K562 (cell line): ENCODE data around the gene CST3. TPM values are rescaled to one million over a fixed set of nuclear protein-coding genes. Genes with fewer than 3 reads are reported as not detected.

ENCODE experiments used
- ATAC-seq: fragments of 200-7000 bp; cut with Tn5 transposase; 3 replicates; pipeline ENCODE4 v1.9.1; 2020; ENCODE audit warnings: moderate library complexity
- BruUV-seq: library from RNA; stranded (reverse); fragments of 400-500 nt; replicated peaks from 2 replicates; lab custom pipeline; 2021; lab: Mats Ljungman, UMichigan
- CTCF ChIA-PET: fragments of 300-600 bp; formaldehyde crosslinking; extraction: SDS; loops from one replicate; lab custom pipeline; 2021; ENCODE audit warnings: low intra/inter-chr PET ratio; lab: Yijun Ruan, JAX
- POLR2A ChIA-PET: fragments of 300-600, 350-650 bp; sonication (Branson Sonifier 250); formaldehyde crosslinking; extraction: SDS; loops from one replicate; lab custom pipeline; 2021; ENCODE audit warnings: antibody characterized with exemption, inconsistent platforms; lab: Yijun Ruan, JAX
- DNase-seq, 4 experiments: peaks; one replicate each; pipeline versions ENCODE4 v3.0.0 to v3.0.0-alpha.2; 2011 to 2018; ENCODE audit warnings: low spot score in 3 of 4, mixed read lengths in 3 of 4; ENCODE audit errors: extremely low read depth in 1 of 4
- FAIRE-seq: peaks from 2 replicates; lab custom pipeline; 2011; peaks lifted over from hg19 to GRCh38; lab: Jason Lieb, UNC
- H2AFZ ChIP-seq: 2 replicates; pipeline ENCODE4 v1.6.0; 2011; ENCODE audit warnings: low read depth, low read length, control low read depth, inconsistent platforms
- H3K27ac ChIP-seq: fragments of 200-600 bp; 3 replicates; pipeline ENCODE4 v1.8.0; 2011; ENCODE audit warnings: low read depth, mild to moderate bottlenecking, control low read depth, inconsistent platforms, low read length, moderate library complexity, mixed read lengths; ENCODE audit errors: extremely low read depth
- H3K27me3 ChIP-seq, 2 experiments: fragments of 300-600 bp in 1 of 2; 2 replicates in 1 of 2; 3 replicates in 1 of 2; pipeline versions ENCODE4 v1.6.0 to v1.8.0; 2011; ENCODE audit warnings: inconsistent platforms in 2 of 2, low read length in 2 of 2, mild to moderate bottlenecking in 1 of 2, mixed read lengths in 1 of 2, moderate library complexity in 1 of 2; ENCODE audit not compliant: control insufficient read depth in 2 of 2, insufficient read depth in 2 of 2
- H3K36me3 ChIP-seq: fragments of 300-600 bp; 3 replicates; pipeline ENCODE4 v1.8.0; 2011; ENCODE audit warnings: mild to moderate bottlenecking, low read length, inconsistent platforms; ENCODE audit not compliant: control insufficient read depth, insufficient read depth
- H3K4me1 ChIP-seq, 2 experiments: fragments of 200-600 bp in 1 of 2; replicated peaks in 1 of 2; 2 replicates in 1 of 2; 3 replicates in 1 of 2; pipeline versions ENCODE4 v1.5.1 to v1.8.0; 2011; ENCODE audit warnings: inconsistent platforms in 2 of 2, low read length in 2 of 2, mild to moderate bottlenecking in 1 of 2, mixed read lengths in 1 of 2, moderate library complexity in 1 of 2; ENCODE audit not compliant: control insufficient read depth in 2 of 2, insufficient read depth in 2 of 2
- H3K4me2 ChIP-seq: 2 replicates; pipeline ENCODE4 v1.6.1; 2011; ENCODE audit warnings: low read length, control low read depth, inconsistent platforms, mixed read lengths; ENCODE audit not compliant: insufficient read depth
- H3K4me3 ChIP-seq: fragments of 200-600 bp; sonication (generic), shearing (Covaris generic); 2 replicates; pipeline ENCODE4 v1.5.1; 2016; ENCODE audit warnings: control low read depth, inconsistent platforms
- H3K79me2 ChIP-seq: fragments of 200-600 bp; 3 replicates; pipeline ENCODE4 v1.8.0; 2011; ENCODE audit warnings: low read length, inconsistent platforms; ENCODE audit not compliant: control insufficient read depth, insufficient read depth
- H3K9ac ChIP-seq, 2 experiments: 2 replicates each; pipeline versions ENCODE4 v1.6.0 to v1.6.1; 2011; ENCODE audit warnings: low read depth in 2 of 2, low read length in 2 of 2, control low read depth in 1 of 2, inconsistent platforms in 1 of 2, mild to moderate bottlenecking in 1 of 2, mixed read lengths in 1 of 2; ENCODE audit not compliant: insufficient read depth in 1 of 2
- H3K9me1 ChIP-seq: one replicate; pipeline ENCODE4 v1.6.0; 2011; ENCODE audit warnings: inconsistent platforms, mild to moderate bottlenecking, low read length, moderate library complexity; ENCODE audit not compliant: control insufficient read depth, insufficient read depth
- H3K9me3 ChIP-seq: replicated peaks from 2 replicates; pipeline ENCODE4 v1.5.1; 2011; ENCODE audit warnings: low read depth, low read length, inconsistent platforms; ENCODE audit not compliant: control insufficient read depth, insufficient read depth
- H4K20me1 ChIP-seq: replicated peaks from 2 replicates; pipeline ENCODE4 v1.6.1; 2011; ENCODE audit warnings: low read length, inconsistent platforms, mixed read lengths; ENCODE audit not compliant: control insufficient read depth, insufficient read depth
- ARID2 ChIP-seq: fragments of 450-650 bp; IDR thresholded peaks from 2 replicates; pipeline ENCODE4 v1.6.1; 2017; ENCODE audit warnings: antibody characterized with exemption, mild to moderate bottlenecking
- ARNT ChIP-seq, 2 experiments: fragments of 450-650 bp; IDR thresholded peaks; 2 replicates each; pipeline ENCODE4 v1.6.1; 2016; ENCODE audit warnings: mild to moderate bottlenecking in 1 of 2
- FUS ChIP-seq: fragments of 200-400 bp; formaldehyde crosslinking; optimal IDR thresholded peaks from 2 replicates; pipeline ENCODE3; 2017; ENCODE audit warnings: low read depth, low read length
- GABPA ChIP-seq: fragments of 200-800 bp; sonication (Bioruptor generic); conservative IDR thresholded peaks from 2 replicates; pipeline ENCODE4 v1.6.1; 2016; ENCODE audit warnings: low read depth, missing genetic modification characterization, missing compliant biosample characterization
- PCBP1 ChIP-seq: fragments of 200-400 bp; formaldehyde crosslinking; IDR thresholded peaks from 2 replicates; pipeline ENCODE4 v1.6.1; 2018; ENCODE audit warnings: mild to moderate bottlenecking, low read depth, low read length; ENCODE audit not compliant: poor library complexity, severe bottlenecking
- PCBP2 ChIP-seq: fragments of 200-400 bp; formaldehyde crosslinking; IDR thresholded peaks from 2 replicates; pipeline ENCODE4 v1.6.1; 2018; ENCODE audit warnings: low read length, low read depth, mild to moderate bottlenecking, moderate library complexity; ENCODE audit not compliant: poor library complexity, severe bottlenecking
- RCOR1 ChIP-seq, 2 experiments: IDR thresholded peaks; 2 replicates each; pipeline ENCODE4 v1.6.1; 2012; ENCODE audit warnings: low read depth in 2 of 2, low read length in 2 of 2, borderline replicate concordance in 1 of 2, improper control_type of control experiment in 1 of 2
- TEAD1 ChIP-seq, 2 experiments: fragments of 450-650 bp in 1 of 2; sonication (generic) in 1 of 2; formaldehyde crosslinking; IDR thresholded peaks; 2 replicates each; pipeline versions ENCODE4 v1.4.0 to v1.8.0; 2020 to 2022; ENCODE audit warnings: mild to moderate bottlenecking in 2 of 2, missing genetic modification reagents in 1 of 2
- ZNF121 ChIP-seq: sonication (generic); formaldehyde crosslinking; conservative IDR thresholded peaks from 2 replicates; pipeline ENCODE4 v1.8.0; 2022; ENCODE audit warnings: missing genetic modification reagents
- ZNF318 ChIP-seq, 2 experiments: fragments of 450-650 bp; IDR thresholded peaks; 2 replicates each; pipeline ENCODE4 v1.6.1; 2016; ENCODE audit warnings: mild to moderate bottlenecking in 2 of 2, borderline replicate concordance in 1 of 2, low read depth in 1 of 2, moderate library complexity in 1 of 2
- ZNF449 ChIP-seq: fragments of 250-450 bp; sonication (Bioruptor Pico); IDR thresholded peaks from 2 replicates; pipeline ENCODE4 v1.8.0; 2022; ENCODE audit warnings: moderate library complexity, mild to moderate bottlenecking, inconsistent platforms
- WGBS: fragments of 100-300 bp; shearing (Covaris generic); methylation state at CpG from one replicate; pipeline ENCODE4 v1.1.6; 2016; ENCODE audit warnings: low coverage, mixed read lengths; ENCODE audit not compliant: insufficient coverage; ENCODE audit errors: missing lambda C conversion rate; 5-methylcytosine and 5-hydroxymethylcytosine counted together
- in situ Hi-C: fragments of 300-500 bp; cut with MboI; formaldehyde crosslinking; loops from 4 replicates; pipeline ENCODE4 v1.15.0; 2018; ENCODE audit warnings: inconsistent platforms, mixed read lengths
- intact Hi-C: fragments of 100-400 bp; cut with micrococcal nuclease; formaldehyde crosslinking; loops from 2 replicates; pipeline ENCODE4 v1.14.2; 2022
- polyA plus RNA-seq, 8 experiments: library from polyadenylated mRNA; depleted of rRNA in 4 of 8; stranded (reverse) in 5 of 8; unstranded in 3 of 8; fragments of >200 nt; fragmentation: Nextera tagmentation in 2 of 8; fragmentation: Illumina TruSeq in 1 of 8; extraction: Ambion mirVana in 2 of 8; extraction: Trizol in 1 of 8; gene quantifications; 2 replicates each; pipeline versions ENCODE4 v1.2.1 to v1.2.3, GENCODE V29; 2011 to 2014; ENCODE audit warnings: inconsistent platforms in 1 of 8, missing spikeins in 1 of 8
- total RNA-seq, 7 experiments: library from RNA; depleted of rRNA in 6 of 7; stranded (reverse); fragments of >200 nt in 6 of 7; fragmentation: Illumina TruSeq in 2 of 7; extraction: Trizol in 2 of 7; gene quantifications; 2 replicates each; pipeline versions ENCODE4 v1.2.1 to v1.2.3, GENCODE V29; 2011 to 2021; ENCODE audit warnings: low replicate concordance in 1 of 7

The CST3 gene
- total and polyA plus RNA-seq, 9 of the 15 experiments (the other 6 are each of a cell fraction or from before 2014, with no cell fraction given), result 8.7 to 113 (median 48.5) TPM

- no peaks in the 10 kb centered on the region for H4K20me1 ChIP-seq
- no TSS peak for BruUV-seq
- H3K27ac ChIP-seq, result no peak overlapping the region
- ATAC-seq (no peak), FAIRE-seq (no peak), DNase-seq (no peak)
- peaks cover 16% of the 10 kb centered on the region for H3K79me2 ChIP-seq
- H3K27me3 ChIP-seq, result no peaks in the 10 kb centered on the region
- H3K9ac ChIP-seq, result no peak overlapping the region
- ChIA-PET POLR2A (interaction anchor here (0.6 to 0.9 kb wide), 2 partner anchors 10 to 1092 kb away, joined by 4 read pairs; no protein-coding TSS in a partner anchor), CTCF (no interaction called here)
- H3K4me1 ChIP-seq, result peaks cover 13 to 18% of the 10 kb centered on the region in 2 experiments; a peak in 4 of 5 replicates
- WGBS, result 85% methylated on average over 5 of the region's 8 CpGs
- no peak overlapping the region for H3K4me2 ChIP-seq
- intact Hi-C loops, result no loop called here
- H3K4me3 ChIP-seq, result no peak overlapping the region
- H2AFZ ChIP-seq, result no peak overlapping the region
- no peaks in the 10 kb centered on the region for H3K9me1 ChIP-seq
- no peaks in the 10 kb centered on the region for H3K9me3 ChIP-seq
- in situ Hi-C loops, result no loop called here
- H3K36me3 ChIP-seq, result peaks cover 18% of the 10 kb centered on the region; the same call in 1 of the 3 replicates
- TF ChIP-seq PCBP1 (no peak), GABPA (no peak), ZNF318 (IDR thresholded peaks at IDR 0.05; ENCODE audit: borderline replicate concordance in 1 of 2, low read depth in 1 of 2) (no peak), FUS (no peak), PCBP2 (no peak), ARID2 (no peak), ARNT (IDR thresholded peaks at IDR 0.05) (no peak), RCOR1 (IDR thresholded peaks at IDR 0.05; ENCODE audit: borderline replicate concordance in 1 of 2, low read depth in 2 of 2, low read length in 2 of 2) (no peak), TEAD1 (CRISPR knock-in tag; IDR thresholded peaks at IDR 0.05) (no peak), ZNF449 (CRISPR knock-in tag) (no peak), ZNF121 (no peak)
These were observed 4.8 kb downstream of the CST3 start for GRCh38 chr20:23632711-23633573.
